Right renal cortex interstitium (tissue), 3 donors: ENCODE results near the gene DCTN3. TPM values are rescaled to one million over a fixed set of nuclear protein-coding genes. Genes with fewer than 3 reads are reported as not detected.

Experiments used
- DNase-seq, 3 donors: peaks; one replicate each; pipeline ENCODE4 v3.0.0-alpha.2; 2013; ENCODE audit warnings: low read depth in 3 of 3, low spot score in 2 of 3
- polyA plus RNA-seq, 3 donors: library from polyadenylated mRNA; unstranded; fragments of 120-200 nt; gene quantifications; one replicate each; pipeline ENCODE4 v1.2.1, GENCODE V29; 2013; ENCODE audit not compliant: insufficient read length in 3 of 3

Gene DCTN3
- polyA plus RNA-seq, 3 donors: 90.0 to 99.4 (median 96.9) TPM

DNA sequence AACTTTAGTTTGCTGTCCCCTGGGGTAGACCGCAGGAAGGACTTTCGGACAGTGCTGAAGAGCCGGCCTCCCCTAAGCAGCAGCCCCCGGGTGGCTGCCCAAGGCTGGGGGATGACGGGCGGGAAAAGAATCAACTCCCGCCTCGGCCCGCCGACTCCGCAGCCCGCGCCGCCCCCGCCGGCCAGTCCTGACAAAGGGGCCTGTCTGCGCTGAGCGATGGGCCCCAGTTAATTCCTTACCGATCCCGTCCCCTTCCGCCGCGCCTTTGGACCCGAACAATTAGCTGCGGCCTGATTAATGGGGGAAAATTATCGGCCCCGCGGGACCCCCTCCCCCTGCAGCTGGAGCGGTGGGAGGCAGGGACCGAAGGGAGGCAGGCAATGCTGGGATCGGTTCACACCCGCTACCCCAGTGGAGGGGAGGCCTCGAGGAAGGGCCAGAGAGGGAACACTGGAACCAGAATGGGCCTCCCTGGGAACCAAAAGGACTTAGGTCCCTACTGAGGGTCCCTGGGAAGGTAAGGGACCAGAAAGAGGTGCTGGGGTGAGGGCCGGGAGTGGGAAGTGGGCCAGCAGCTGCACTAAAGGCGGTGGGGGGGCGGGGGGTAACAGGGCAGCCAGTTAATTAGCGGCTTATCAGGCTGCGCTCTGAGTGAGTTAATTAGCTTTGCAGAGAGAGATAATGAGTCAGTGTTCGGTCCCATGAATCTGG is 4.3 kb upstream of the DCTN3 start:
- DNase-seq: no peak

DNA sequence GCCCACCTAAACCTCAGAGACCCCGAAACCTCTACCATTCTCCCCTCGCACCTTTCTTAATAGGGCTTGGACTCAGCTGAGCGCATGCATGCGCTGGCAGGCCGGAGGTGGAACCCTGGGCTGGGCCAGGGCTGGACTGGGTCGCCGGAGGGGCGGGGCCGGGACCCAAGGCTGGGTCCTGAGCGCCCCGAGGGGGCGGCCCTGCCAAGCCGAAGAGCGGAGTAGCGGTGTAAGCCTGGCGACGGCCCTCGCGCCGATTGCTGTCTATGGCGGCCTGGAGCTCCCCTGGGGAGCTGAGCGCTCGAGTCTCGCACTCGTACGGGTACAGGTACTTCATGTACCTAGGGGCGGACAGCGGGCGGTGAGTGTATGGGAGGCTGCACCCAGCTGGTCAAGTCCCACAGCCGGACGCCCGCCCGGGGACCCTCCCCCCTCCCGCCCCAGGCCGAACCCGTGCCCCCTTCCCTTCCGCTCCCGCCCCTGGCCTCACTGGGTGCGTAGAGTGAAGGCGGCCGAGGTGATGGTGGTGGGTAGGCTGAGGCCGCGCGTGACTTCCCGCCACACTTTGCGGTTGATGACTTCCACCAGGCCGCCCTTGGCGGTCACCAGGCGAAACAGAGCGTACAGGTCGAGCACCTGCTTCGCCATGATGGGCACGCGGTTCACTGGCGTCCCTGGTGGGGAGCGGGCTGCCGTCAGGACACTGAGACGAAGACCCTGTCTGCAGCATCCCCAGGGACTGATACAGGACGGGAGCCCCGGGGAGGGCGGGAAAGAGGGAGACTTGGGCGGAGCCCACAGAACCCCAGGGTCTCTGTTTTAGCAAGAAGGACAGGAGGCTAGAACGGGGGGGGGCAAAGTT is 3.3 kb upstream of the DCTN3 start:
- DNase-seq: no peak

DNA sequence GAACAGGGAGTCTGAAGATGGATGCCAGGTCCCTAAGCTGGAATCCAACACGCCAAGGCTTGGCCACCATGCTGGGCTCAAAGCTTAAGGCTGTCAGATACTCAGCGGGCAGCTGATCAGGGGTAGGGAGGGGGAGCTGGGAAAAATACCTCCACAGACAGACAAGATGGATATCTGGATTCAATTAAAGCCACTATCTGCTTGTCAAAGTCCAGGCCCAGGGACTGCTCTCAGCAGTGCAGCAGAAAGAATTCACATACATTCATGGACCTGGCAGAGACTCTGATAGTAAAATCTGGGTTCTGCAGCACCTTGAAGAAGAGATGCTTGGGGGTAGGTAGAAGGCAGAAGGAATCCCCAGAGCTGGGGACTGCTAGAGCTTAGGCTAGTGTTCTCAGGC is 5.2 kb downstream of the DCTN3 start:
- no peak for DNase-seq

DNA sequence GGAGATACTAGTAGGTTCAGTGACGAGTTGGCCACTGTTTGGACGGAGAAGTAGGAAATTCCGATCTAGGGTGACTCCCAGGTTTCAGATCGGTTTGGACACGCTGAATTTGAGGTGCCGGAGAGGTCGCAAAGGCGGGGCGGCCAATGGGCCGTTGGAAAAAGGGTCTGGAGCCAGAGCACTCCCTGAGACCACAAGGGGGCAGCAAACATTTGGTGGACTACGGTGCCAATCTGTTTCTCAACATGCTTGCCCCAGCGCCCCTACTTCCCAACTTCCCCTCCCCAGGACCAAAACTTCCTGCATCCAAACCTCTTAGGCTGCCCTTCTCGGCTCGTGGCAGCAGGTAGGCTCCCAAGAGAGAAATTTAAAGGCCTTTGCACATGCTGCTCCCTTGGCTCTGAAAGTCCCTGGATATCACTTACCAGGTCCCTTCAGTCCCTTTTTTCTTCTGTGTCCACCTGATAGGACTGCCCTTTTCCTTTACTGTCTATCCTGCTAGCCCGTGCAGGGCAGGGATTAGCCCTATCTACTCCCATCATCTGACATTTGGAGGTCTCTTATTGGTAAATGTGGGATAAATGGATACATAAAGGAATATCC is 7.4 kb downstream of the DCTN3 start:
- no peak for DNase-seq

DNA sequence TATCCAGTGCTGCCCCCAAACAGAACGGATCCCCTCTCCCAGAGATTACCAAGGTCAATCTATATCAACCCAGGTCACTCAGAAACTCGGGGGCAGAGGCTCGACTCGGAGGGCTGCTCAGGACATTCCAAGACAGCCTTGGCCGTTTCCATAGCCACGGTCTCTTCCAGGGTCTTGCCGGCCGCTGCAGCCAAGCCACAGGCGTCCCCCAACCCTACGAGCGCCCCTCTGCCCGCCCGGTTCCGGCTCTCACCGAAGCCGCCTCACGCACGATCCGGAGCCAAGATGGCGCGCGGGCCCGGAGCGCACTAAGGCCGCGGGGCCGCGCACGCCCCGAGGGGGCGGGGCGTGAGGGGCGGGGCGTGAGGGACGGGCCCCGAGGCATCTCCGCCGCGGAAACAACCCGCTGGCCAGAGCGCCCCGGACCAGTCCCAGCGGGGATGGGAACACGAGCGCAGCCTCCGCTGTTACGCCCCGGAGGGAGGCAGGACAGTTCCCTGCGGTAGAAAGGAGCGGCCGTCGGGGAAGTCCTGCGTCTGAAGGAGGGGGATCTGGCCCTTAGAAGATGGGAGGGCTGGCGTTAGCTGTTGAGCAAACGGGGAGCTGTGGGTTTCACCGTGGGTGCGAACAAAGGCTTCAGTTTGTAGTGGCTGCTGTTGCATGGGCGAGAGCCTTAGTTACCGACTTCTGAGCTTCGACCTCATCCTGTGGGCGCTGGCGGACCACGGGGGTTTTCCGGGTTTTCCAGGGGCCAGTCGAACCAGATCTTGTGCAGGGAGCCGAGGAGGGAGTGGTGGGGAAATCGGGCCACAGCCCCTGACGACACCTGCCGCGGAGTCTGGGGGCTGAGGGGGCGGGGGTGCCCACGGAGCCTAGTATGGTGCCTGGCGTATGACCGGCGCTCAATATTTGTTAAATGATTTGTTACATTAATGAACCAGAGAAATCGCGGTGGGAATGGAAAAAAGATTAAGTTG is 8.2 kb downstream of the DCTN3 start, which contains the start of gene RPP25L:
RPP25L (minus strand) TSS at position 287 of the 977 bp plus-strand sequence. CDS start 801 bp downstream, outside the sequence.
- DNase-seq: peak in 2 of 3 donors; percentile 72 to 75

DNA sequence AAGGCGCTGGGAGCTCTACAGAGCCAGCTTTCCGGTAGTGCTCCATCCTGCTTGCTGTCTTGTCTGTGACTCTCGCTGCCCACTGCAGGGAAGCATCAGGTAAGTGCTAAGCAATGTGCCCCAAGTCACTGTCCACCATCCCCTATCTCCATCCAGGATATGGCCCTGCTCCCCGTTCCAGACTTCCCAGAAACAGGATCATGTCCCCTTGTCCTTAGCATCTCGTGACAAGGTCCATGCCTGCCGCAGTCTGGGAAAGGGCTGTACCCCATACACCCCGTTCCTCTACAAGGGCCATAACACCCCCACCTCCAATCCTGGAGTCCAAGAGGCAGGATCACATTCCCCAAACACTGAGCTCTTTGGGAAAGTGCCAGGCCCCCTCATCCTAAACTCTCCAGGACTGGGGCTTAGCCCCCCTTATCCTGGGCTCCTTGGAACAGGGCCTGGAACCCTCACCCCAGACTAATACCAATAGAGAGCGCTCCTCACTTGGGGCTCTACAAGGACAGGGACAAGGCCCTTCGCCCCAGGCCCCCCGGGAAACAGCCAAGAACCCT is 9.0 kb downstream of the DCTN3 start:
- DNase-seq: no peak

DNA sequence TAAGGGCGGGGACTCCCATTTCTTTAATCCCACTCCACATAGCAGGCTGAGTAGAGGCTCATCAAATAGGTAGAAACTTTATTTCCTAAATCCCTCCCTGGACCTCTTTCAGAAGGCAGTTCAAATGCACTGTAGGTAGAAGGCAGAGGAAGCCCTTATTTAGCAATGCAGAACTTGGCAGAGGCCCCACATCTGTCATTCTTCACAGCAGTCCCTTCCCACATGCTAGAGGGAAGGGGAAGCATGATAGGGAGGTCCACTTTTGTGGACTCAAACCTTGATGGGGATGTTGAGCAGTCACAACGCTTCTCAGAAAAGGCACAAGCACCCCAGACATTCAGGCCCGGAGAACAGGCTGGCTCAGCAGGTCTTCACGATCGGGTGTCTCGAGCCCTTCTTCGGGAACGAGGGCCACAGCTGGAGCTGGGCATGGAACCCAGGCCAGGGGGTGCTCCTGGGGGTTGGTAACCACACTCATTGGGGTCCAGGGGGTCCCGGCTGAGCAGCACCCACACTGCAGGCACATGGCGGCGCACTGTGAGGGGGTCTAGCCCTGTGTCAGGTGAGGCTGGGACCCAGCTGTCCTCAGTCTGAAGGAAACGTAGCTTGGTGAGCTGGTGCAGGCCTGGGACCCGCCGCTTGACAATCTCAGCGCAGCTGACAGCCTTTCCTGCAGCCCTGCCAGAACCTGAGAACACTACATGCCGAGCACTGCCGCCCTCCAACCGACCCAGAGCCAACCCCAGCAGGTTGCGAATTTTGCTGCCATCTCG is 9.7 kb downstream of the DCTN3 start:
- no peak for DNase-seq

DNA sequence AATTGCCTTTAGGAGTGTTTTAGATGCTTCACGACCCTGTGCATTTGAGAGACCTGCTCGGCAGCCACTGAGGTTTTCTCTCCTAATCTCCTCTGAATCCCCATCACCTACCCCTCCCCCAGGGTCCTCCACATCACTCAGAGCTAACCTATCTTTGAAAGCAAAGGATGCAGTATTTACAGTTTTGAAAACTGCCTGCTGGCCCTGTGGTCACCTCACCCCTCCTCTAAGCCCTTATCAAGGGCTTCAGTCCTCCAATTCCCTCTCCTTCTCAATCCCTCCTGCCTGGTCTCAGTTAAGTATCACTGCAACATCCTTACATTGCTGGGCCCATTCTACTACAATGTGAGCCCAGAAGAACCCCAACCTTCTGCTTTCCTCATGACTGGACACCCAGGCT is 13.0 kb downstream of the DCTN3 start:
- no peak for DNase-seq

DNA sequence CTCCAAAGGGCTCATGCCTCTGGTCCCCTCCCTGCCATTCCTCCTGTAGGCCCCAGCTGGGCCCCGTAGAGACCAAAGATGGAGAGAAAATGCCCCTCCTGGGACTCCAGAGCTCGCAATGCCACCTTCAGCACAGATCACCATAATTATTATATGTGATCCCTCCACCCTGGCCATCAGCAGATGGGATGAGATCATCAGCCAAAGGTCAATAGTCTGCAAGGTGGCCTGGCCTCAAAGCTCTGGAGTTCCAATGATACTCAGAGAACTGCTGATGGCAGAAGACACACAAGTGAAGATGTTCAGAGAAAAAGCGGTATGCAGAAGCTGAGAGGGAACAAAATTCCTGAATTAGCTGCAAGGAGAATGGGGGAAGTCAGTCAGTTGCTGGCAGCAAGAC is 13.4 kb downstream of the DCTN3 start:
- no peak for DNase-seq

DNA sequence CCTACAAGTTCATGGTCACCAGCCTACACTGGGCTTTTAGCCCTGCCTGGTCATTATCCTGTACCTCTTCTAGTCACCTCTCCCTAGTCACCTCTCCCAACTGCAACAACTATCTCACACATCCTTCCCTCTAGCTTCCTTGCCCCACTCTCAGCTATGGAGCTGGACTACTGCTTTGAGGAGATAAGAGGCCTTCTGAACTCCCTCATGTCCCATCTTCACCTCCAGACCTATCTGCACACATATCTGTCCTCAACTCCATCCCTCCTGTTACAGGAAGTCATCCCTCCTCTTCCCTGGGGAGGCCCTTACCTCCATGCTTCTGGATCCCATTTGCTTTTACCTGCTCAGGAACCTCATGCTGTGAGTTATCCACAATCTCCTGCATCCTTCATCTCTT is 14.1 kb downstream of the DCTN3 start:
- no peak for DNase-seq

DNA sequence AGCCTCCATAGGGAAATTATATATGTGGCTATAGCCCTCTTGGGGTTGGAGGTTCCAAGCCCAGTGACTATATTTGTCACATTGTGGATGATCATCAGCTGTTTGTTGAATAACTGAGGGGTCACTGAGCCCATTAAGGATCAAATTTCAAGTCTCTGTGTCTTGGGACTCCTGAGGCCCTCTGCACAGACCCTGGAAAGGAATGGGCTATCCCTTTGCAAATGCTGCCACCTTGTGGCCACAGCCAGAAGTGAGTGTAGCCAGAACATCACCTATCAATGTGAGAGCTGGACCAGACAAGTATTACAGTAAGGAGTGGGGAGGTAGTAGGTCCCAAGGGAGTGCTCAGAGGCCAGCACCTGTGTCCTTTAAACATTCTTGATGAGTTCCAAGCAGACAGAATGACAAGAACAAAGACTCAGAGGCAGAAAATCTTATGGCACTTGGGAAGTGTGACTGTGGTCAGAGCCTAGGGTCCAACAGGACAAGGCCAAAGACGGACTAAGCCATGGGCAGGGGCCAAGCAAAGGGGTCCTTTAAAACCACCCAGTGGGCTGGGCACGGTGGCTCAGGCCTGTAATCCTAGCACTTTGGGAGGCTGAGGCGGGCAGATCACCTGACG is 16.6 kb downstream of the DCTN3 start:
- no peak for DNase-seq

DNA sequence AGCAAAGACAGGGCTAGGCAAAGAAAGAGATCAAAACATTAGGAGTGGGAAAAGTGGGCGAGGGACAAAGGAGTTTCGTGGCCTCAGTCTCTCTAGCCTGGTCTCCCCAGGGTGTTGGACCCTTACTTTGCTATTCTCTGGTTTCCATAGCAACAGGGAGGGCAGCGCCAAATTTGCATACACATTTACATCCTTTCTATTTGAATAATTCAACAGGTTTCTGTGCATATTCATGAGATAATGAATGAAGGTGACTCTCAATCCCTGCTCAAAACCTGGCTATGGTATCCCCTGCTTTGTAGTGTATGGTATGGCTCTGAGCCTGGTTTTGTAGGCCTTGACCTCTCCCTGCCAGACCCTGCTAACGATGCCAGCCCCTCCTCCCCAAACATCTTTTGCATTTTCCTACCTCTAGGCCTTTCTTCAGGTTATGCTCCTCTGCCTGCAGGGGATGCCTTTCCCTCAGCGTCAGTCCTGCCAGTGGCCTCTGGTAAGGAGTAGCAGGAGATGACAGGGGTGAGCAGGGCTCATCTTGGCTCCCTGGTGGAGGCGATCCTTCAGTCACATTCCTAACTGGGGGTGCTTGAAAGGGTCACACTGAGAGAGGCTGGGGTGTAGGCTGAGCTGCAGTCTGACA is 18.2 kb downstream of the DCTN3 start:
- DNase-seq: no peak

DNA sequence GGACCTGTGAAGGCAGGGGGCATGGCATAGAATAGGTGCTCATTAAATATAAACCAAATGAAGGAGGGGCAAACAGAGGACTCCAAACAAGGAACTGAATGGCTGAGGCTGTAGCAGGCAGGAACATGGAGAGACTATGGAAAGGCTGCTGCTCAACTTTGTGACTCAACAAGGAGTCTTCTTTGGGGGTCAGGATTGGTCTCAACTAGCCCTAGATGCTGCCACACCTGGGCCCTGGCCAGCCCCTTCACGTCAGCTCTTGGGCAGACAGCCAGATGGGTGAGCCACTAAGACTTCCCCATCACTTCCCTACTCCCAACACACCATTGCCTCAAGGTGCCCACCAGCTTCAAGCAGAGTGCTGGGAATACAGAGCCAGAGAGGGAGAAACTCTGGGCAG is 19.4 kb downstream of the DCTN3 start:
- no peak for DNase-seq

DNA sequence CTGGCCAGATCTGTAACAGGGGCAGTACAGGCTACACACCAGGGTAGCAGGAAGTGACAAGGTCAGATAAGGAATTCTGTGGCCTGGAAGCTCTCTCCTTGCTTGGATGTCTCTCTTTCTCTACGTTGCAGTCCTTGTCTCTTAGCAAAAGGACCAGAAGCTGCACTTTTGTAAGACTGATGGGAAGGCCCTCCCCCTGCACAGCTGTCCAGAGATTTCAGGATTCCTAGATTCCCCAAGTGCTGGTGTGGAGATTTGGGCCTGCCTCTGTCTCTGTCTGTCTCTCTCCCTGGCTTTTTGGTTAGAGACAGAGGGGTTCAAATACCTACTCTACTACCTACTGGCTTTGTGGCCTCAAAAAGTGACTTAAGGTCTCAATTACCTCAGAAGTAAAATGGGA is 20.7 kb downstream of the DCTN3 start:
- no peak for DNase-seq

DNA sequence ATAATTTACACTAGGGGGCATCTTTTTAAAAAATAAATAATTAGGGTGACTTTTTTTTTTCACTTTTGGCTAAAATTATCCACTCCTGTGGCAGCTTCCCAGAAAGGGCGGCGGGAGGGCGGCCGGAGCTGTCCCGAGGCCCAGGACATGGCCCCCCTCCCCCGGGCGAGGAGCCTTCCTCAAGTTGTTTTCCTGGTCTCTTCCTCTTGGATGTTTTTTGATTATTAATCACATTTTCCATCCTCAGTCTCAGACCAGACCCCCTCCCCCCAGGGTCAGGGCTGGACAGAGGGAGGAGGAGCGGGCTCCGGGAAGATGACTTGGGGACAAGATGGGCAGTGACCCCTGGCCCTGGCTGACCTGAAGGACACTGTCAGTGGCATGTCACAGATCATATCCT is 26.1 kb downstream of the DCTN3 start:
- DNase-seq: no peak

DNA sequence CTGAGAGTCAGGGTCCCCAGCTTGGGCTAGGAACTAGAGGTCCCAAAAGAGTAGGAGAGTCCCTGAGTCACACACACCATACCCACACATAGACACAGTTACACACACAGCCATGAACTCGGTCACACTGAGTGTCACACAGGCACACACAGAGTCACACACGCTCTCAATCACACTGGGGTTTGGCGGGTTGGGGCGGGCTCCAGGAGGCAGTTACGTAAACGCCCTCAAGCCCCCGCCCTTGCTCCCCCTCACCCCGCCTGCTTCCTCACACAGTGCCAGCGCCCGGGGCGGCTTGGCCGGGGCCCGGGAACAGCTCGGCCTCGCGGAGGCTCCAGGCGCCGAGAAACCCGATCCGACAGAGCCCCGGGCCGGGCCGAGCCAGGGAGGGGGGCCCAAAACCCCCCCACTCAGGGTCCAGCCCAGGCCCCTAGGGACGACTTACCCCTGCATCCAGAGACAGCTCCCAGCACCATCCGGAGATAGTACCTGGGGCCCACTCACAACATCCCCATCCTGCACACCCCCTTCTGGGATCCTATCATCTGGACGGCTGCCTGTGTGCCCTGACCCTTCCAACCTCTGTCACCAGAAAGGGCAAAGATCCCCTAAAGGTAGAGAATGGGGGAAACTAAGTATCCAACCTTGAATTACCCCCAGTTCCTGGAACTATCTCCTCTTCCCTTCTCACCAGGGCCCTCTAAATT is 27.2 kb downstream of the DCTN3 start:
- no peak for DNase-seq

DNA sequence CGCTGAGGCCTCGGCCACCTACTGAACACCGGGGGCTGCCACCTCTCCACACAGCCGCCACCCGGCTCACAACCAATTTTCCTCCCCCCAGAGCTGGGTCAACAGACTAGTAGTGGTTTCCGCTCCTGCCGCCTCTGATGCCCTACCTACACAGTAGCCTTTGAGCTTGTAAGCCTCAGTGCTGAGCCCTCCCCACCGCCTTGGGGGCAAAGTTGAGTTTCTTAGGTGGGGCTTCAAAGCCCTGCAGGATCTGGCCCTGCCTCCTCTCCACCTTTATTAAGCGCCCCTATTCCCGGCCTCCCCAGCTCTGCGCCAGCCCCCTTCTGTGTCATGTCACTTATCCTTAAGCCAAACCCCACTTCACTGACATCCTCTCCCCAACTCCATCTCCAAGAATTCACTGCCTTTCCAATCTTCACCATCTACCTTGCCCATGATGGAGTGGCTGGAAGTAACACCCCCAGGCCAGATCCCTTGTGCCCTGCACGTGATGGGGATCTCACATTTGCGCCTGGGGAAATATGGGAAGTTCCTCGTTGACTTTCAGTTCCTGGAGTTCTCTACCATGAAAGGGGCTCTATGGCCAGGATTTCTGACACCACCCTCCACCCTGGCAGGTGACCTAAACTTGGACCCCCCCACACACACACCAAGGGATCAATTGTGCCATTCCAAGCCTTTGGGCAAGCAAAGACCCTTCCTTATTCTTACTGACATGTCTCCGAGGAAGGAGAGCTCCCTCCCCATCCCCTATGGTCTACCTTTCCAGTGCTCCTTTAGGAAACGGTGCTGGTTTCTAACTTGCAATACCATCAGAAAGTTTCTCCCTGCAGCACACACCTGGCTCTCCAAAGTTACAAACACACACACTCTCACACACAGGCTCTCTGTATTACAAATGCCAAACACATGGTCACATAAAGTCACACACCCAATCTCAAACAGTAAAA is 28.1 kb downstream of the DCTN3 start:
- no peak for DNase-seq
